CD4-positive, alpha-beta T cell (primary cell): Measurements from ENCODE around the gene SLMAP. TPM values are rescaled to one million over a fixed set of nuclear protein-coding genes. Genes with fewer than 3 reads are reported as not detected.

Experiments
- ATAC-seq: fragments of 200-7000 bp; cut with Tn5 transposase; one replicate; pipeline ENCODE4 v1.10.0; 2022; ENCODE audit warnings: mild to moderate bottlenecking; ENCODE audit not compliant: poor library complexity
- CTCF ChIA-PET: fragments of 350-600 bp; sonication (Branson Sonifier 250); formaldehyde crosslinking; loops from one replicate; lab custom pipeline; 2021; ENCODE audit warnings: antibody characterized with exemption, inconsistent platforms; lab: Charles Lee
- POLR2A ChIA-PET: fragments of 350-600 bp; sonication (Branson Sonifier 250); formaldehyde crosslinking; loops from one replicate; lab custom pipeline; 2021; ENCODE audit warnings: antibody characterized with exemption, inconsistent platforms; lab: Charles Lee
- DNase-seq, 14 experiments: peaks; one replicate each; pipeline ENCODE4 v3.0.0-alpha.2; 2013 to 2020; ENCODE audit warnings: mixed read lengths in 2 of 14
- H3K27ac ChIP-seq, 2 donors: one replicate each; pipeline versions ENCODE4 v1.5.1 to v1.7.0; 2013; ENCODE audit warnings: low read length in 2 of 2, low read depth in 1 of 2, mild to moderate bottlenecking in 1 of 2
- H3K27me3 ChIP-seq, 2 experiments: 1 replicate in 1 of 2; 2 replicates in 1 of 2; pipeline versions ENCODE4 v1.6.1 to v1.7.0; 2013; ENCODE audit warnings: low read length in 2 of 2, control low read depth in 1 of 2, mild to moderate bottlenecking in 1 of 2, moderate library complexity in 1 of 2; ENCODE audit not compliant: insufficient read depth in 2 of 2, control insufficient read depth in 1 of 2
- H3K36me3 ChIP-seq: one replicate; pipeline ENCODE4 v1.6.1; 2013; ENCODE audit warnings: low read length, control low read depth; ENCODE audit not compliant: insufficient read depth
- H3K4me1 ChIP-seq: one replicate; pipeline ENCODE4 v1.6.1; 2013; ENCODE audit warnings: low read length, control low read depth; ENCODE audit not compliant: insufficient read depth
- H3K4me3 ChIP-seq: one replicate; pipeline ENCODE4 v1.5.1; 2013; ENCODE audit warnings: mild to moderate bottlenecking, low read length, moderate library complexity
- H3K9me3 ChIP-seq, 2 experiments: 1 replicate in 1 of 2; 2 replicates in 1 of 2; pipeline versions ENCODE4 v1.6.1 to v1.7.0; 2013; ENCODE audit warnings: low read length in 2 of 2, mild to moderate bottlenecking in 2 of 2, control low read depth in 1 of 2, moderate library complexity in 1 of 2; ENCODE audit not compliant: control insufficient read depth in 1 of 2, insufficient read depth in 1 of 2
- H3K27ac Mint-ChIP-seq: one replicate; pipeline ENCODE4 v1.8.0; 2020; ENCODE audit warnings: mixed read lengths
- H3K27me3 Mint-ChIP-seq: one replicate; pipeline ENCODE4 v1.8.0; 2021; ENCODE audit warnings: mixed read lengths
- H3K36me3 Mint-ChIP-seq: one replicate; pipeline ENCODE4 v1.8.0; 2021; ENCODE audit warnings: low read depth, mixed read lengths
- H3K4me1 Mint-ChIP-seq: one replicate; pipeline ENCODE4 v1.8.0; 2021; ENCODE audit warnings: low read depth, mixed read lengths
- H3K4me3 Mint-ChIP-seq: one replicate; pipeline ENCODE4 v1.8.0; 2020; ENCODE audit warnings: mild to moderate bottlenecking, mixed read lengths
- H3K9me3 Mint-ChIP-seq: one replicate; pipeline ENCODE4 v1.8.0; 2020; ENCODE audit warnings: mixed read lengths
- CTCF ChIP-seq: fragments of 200-600 bp; IDR thresholded peaks from one replicate; pipeline ENCODE4 v1.8.0; 2022; ENCODE audit warnings: antibody characterized with exemption, mild to moderate bottlenecking
- intact Hi-C, 2 experiments: fragments of 100-400 bp; cut with DNase I in 1 of 2; cut with micrococcal nuclease in 1 of 2; formaldehyde crosslinking; loops; one replicate each; pipeline versions ENCODE4 v1.15.1 to v1.9.0; 2023 to 2025; cut with DNase I, micrococcal nuclease
- total RNA-seq, 174 experiments: library from RNA in 2 of 174; stranded (reverse) in 2 of 174; gene quantifications; one replicate each; pipeline ENCODE4 v1.2.3 and lab custom pipeline; 2021 to 2026

SLMAP gene
- total RNA-seq, 2 experiments from 2014 or later = 51.3 to 52.2 TPM

DNA sequence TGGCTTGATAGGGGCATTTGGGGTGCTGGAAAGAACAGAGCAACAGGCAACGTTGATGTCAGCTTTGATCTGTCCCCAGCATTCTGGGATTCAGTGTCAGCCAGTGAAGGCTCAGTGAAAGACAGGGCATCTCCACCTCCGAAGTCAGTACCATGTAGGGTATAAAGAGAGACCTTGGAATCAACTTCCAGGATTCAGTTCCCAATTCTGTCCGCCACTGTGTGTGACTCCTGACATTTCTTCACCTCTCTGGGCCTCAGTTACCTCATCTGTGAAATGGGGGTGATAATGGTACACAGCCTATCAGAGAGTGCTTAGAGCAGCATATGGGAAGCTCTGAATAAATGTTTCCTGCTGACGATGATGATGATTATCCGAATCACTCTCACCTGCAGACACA, 196.5 kb downstream of the SLMAP start:
- CTCF ChIA-PET = no interaction called here
- no peaks in the 10 kb centered on the region for H3K36me3 ChIP-seq
- no peaks in the 10 kb centered on the region for H3K9me3 Mint-ChIP-seq
- no peak overlapping the region for H3K4me3 ChIP-seq
- TF ChIP-seq CTCF = no peak
- no peaks in the 10 kb centered on the region for H3K36me3 Mint-ChIP-seq
- no peaks in the 10 kb centered on the region for H3K27me3 ChIP-seq
- no peaks in the 10 kb centered on the region for H3K27me3 Mint-ChIP-seq
- no peaks in the 10 kb centered on the region for H3K9me3 ChIP-seq
- no peak overlapping the region for H3K27ac Mint-ChIP-seq
- no peaks in the 10 kb centered on the region for H3K4me1 ChIP-seq
- DNase-seq = no peak
- no peak overlapping the region for H3K4me3 Mint-ChIP-seq
- intact Hi-C loops = no loop called here
- no peak for ATAC-seq
- H3K4me1 Mint-ChIP-seq = no peaks in the 10 kb centered on the region
- POLR2A ChIA-PET = no interaction called here
- no peak overlapping the region for H3K27ac ChIP-seq

DNA sequence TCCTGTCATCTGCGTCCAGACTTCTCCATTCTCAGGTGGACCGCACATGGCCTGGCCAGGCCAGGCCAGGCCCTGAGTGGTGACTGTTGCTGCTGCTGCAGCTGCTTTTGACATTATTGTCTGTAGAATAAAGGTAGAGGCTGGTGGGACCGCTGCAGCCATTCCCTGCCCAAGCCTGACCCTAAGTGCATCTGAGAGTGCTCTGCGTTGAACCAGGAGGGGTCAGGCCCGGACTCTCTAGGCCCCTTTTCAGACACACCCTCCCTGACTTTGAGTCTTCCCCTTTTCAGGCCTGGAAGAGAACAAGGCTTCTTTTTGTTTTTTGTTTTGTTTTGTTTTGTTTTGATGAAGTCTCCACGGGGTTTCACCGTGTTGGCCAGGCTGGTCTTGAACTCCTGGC, 197.5 kb downstream of the SLMAP start:
- ChIA-PET POLR2A (no interaction called here), CTCF (no interaction called here)
- Mint-ChIP-seq H3K4me1 (no peaks in the 10 kb centered on the region), H3K27ac (no peak overlapping the region), H3K36me3 (no peaks in the 10 kb centered on the region), H3K9me3 (no peaks in the 10 kb centered on the region), H3K27me3 (no peaks in the 10 kb centered on the region), H3K4me3 (no peak overlapping the region)
- intact Hi-C loops = no loop called here
- ATAC-seq = no peak
- no peak for TF ChIP-seq CTCF
- Histone ChIP-seq H3K36me3 (no peaks in the 10 kb centered on the region), H3K4me3 (no peak overlapping the region), H3K27ac (no peak overlapping the region), H3K4me1 (no peaks in the 10 kb centered on the region), H3K9me3 (no peaks in the 10 kb centered on the region), H3K27me3 (no peaks in the 10 kb centered on the region)
- DNase-seq = no peak

DNA sequence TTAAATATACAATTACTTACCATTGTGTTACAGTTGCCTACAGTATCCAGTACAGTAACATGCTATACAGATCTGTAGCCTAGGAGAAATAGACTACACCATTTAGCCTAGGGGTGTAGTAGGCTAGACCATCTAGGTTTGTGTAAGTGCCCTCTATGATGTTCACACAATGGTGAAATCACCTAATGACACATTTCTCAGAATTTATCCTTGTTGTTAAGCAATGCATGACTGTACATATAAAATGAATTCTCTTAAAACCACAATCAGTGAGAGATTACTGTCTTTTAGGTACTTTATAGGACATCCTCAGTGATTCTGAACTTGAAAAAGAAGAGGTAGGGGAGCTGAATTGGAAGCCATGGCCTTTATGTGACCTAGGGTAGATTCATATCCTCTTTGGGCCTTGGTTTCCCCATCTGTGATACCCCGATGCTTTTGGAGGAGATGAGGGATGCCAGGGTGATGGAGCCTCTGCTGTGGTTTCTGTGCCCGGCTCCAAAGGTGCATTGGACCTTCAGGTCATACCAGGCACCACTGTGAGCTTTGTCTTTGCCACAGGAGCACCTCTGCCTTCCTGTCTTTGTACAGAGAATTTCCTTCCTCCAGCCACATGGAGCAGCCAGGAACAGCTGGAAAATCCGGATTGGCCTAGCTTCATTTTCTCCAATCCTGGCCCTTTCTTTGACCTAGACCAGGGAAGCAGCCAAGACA, 200.2 kb downstream of the SLMAP start:
- Mint-ChIP-seq H3K36me3 (no peaks in the 10 kb centered on the region), H3K4me1 (no peaks in the 10 kb centered on the region), H3K9me3 (no peaks in the 10 kb centered on the region), H3K4me3 (no peak overlapping the region), H3K27ac (no peak overlapping the region), H3K27me3 (no peaks in the 10 kb centered on the region)
- Histone ChIP-seq H3K36me3 (no peaks in the 10 kb centered on the region), H3K4me1 (peaks cover 6% of the 10 kb centered on the region), H3K4me3 (no peak overlapping the region), H3K9me3 (no peaks in the 10 kb centered on the region), H3K27me3 (no peaks in the 10 kb centered on the region), H3K27ac (no peak overlapping the region)
- intact Hi-C loops = no loop called here
- CTCF ChIA-PET = no interaction called here
- no peak for ATAC-seq
- POLR2A ChIA-PET = no interaction called here
- DNase-seq = peak in 1 of 14 experiments; percentile 32
- no peak for TF ChIP-seq CTCF
